Measurements from ENCODE around the gene ANKRD23. TPM values are rescaled to one million over a fixed set of nuclear protein-coding genes. Genes with fewer than 3 reads are reported as not detected.
A peak's percentile ranks its signal among the peaks of the same experiment; 100 is the strongest.

Gene ANKRD23
- total RNA-seq, 3 donors from 2014 or later (not counting 1 experiment from before 2014, with no cell fraction given), result 8.3 to 11.2 (median 10.1) TPM

DNA sequence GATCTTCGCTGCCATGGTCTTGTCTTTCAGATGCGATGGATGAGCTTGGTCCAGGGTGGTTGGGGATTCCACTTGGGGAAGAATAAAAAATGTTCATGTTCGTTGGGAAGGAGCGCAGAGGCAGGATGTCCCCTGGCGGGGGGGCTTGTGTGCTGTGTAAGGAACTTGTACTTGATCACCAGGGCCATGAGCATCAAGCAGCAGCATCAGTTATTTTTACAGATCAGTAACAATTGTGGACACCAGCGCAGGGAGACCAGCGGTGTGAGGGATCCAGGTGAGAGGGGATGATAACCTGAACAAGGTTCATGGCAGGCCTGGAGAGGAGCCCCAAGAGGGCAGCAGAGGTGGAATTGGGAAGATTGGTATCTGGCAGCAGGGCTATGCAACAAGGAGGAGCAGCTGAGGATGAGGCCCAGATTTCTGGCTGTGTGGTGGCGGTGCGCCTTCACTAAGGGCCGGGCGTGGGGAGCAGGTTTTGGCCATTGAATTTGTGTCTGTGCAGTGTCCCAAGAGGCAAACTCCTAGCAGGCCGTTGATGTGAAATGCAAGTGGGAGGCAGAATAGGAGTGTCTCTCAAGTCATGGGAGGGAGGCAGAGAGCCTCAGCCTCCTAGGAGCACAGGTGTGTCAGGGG lies 23.8 kb downstream of the ANKRD23 start:
- H3K36me3 ChIP-seq (ENCODE audit: control insufficient read depth, insufficient read depth, low read length), result peaks cover 18% of the 10 kb centered on the region
- WGBS (ENCODE audit: insufficient coverage), result 95% methylated on average over 12 of the region's 12 CpGs
- H3K4me1 ChIP-seq (ENCODE audit: control insufficient read depth, insufficient read depth, low read length), result peaks cover 46% of the 10 kb centered on the region

DNA sequence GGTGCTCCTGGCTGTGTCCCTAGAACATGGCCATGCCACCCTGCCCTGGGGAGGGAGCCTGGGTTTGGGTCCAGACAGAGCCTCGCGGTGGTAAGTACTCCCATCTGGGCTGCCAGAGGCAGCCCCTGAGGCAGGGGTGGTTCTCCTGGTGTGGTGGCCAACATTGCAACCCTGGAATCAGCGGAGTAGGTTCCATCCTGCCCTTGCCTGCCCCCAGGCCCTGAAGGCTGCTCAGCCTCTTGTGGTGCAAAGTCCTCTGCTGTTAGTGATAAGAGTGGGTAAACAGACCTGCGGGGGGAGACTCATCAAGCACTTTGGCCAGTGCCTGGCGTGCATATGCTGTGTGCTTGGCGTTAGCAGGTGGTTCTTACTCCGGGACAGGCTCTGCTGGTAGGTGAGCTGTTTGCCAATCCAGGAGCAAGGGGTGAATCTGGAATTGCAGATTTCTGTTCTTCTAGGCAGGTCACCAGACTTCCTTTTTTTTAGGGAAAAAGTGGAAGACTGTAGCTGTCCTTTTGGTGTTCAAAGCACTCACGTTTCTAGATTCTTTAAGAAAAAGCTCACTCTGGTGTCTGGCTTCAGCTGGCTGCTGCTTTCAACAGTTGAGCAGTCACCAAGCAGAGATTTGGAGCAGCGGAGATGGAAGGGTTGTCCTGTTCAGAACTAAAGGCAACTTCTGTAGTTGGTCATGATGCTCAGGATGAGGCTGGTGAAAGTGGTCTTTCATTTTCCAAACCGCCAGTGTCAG lies 24.5 kb downstream of the ANKRD23 start:
- Histone ChIP-seq H3K9me3 (ENCODE audit: control insufficient read depth, insufficient read depth, low read length) (no peaks in the 10 kb centered on the region), H3K4me1 (ENCODE audit: control insufficient read depth, insufficient read depth, low read length) (peaks cover 46% of the 10 kb centered on the region), H3K36me3 (ENCODE audit: control insufficient read depth, insufficient read depth, low read length) (peaks cover 17% of the 10 kb centered on the region), H3K4me3 (ENCODE audit: low read length) (no peak overlapping the region), H3K27me3 (ENCODE audit: control insufficient read depth, insufficient read depth, low read length) (no peaks in the 10 kb centered on the region), H3K27ac (ENCODE audit: low read length) (no peak overlapping the region)
- no peaks in the 10 kb centered on the region for H3K36me3 Mint-ChIP-seq
- 84% methylated on average over 10 of the region's 10 CpGs for WGBS (ENCODE audit: insufficient coverage)
- H3K9me3 Mint-ChIP-seq, result no peaks in the 10 kb centered on the region
- intact Hi-C loops (cut with micrococcal nuclease), result loop anchor here (5.0 kb wide), 2 partner anchors 38 to 143 kb away; partner anchors contain the start of gene ANKRD39
- TF ChIP-seq, protein P1, sequence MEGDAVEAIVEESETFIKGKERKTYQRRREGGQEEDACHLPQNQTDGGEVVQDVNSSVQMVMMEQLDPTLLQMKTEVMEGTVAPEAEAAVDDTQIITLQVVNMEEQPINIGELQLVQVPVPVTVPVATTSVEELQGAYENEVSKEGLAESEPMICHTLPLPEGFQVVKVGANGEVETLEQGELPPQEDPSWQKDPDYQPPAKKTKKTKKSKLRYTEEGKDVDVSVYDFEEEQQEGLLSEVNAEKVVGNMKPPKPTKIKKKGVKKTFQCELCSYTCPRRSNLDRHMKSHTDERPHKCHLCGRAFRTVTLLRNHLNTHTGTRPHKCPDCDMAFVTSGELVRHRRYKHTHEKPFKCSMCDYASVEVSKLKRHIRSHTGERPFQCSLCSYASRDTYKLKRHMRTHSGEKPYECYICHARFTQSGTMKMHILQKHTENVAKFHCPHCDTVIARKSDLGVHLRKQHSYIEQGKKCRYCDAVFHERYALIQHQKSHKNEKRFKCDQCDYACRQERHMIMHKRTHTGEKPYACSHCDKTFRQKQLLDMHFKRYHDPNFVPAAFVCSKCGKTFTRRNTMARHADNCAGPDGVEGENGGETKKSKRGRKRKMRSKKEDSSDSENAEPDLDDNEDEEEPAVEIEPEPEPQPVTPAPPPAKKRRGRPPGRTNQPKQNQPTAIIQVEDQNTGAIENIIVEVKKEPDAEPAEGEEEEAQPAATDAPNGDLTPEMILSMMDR (IDR thresholded peaks at IDR 0.05), result no peak
- H3K4me1 Mint-ChIP-seq, result peaks cover 58 to 61% of the 10 kb centered on the region in 2 donors
- H3K27me3 Mint-ChIP-seq (ENCODE audit: low read depth in 2 of 2), result no peaks in the 10 kb centered on the region
- peak overlapping the region; percentile 88 for H3K4me3 Mint-ChIP-seq
- ATAC-seq (no peak), DNase-seq (no peak)
- peak overlapping the region in 1 of 2 donors; percentile 63 for H3K27ac Mint-ChIP-seq

More for the DNA sequence above, 23.8 kb downstream of the ANKRD23 start:
- intact Hi-C loops (cut with micrococcal nuclease), result loop anchor here (5.0 kb wide), 2 partner anchors 37 to 142 kb away; partner anchors contain the start of gene ANKRD39
- no peak overlapping the region for H3K27ac ChIP-seq (ENCODE audit: low read length)
- no peaks in the 10 kb centered on the region for H3K27me3 Mint-ChIP-seq (ENCODE audit: low read depth in 2 of 2)
- H3K36me3 Mint-ChIP-seq, result no peaks in the 10 kb centered on the region
- peak overlapping the region in 1 of 2 donors; percentile 63 for H3K27ac Mint-ChIP-seq
- ATAC-seq, result no peak
- DNase-seq, result no peak
- TF ChIP-seq, protein P1 (IDR thresholded peaks at IDR 0.05), result no peak
- H3K27me3 ChIP-seq (ENCODE audit: control insufficient read depth, insufficient read depth, low read length), result no peaks in the 10 kb centered on the region
- H3K4me3 ChIP-seq (ENCODE audit: low read length), result no peak overlapping the region
- peaks cover 55 to 63% of the 10 kb centered on the region in 2 donors for H3K4me1 Mint-ChIP-seq
- peak overlapping the region; percentile 10 for H3K4me3 Mint-ChIP-seq
- no peaks in the 10 kb centered on the region for H3K9me3 Mint-ChIP-seq
- H3K9me3 ChIP-seq (ENCODE audit: control insufficient read depth, insufficient read depth, low read length), result no peaks in the 10 kb centered on the region

DNA sequence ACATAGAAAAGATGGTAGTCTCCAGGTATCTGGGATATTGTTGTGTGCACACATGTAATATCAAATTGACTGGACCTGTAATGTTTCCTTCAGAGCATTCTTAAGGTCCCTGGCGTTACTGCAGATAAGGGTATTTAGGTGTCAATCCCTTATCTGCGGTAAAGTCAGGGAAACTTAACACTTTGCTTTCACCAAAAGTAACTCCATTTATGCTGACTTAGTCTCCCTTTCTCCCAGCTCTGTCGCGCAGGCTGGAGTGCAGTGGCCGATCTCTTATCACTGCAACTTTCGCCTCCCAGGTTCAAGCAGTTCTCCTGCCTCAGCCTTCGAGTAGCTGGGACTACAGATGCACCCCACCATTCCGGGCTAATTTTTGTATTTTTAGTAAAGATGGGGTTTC lies 25.9 kb downstream of the ANKRD23 start:
- Histone ChIP-seq H3K4me3 (ENCODE audit: low read length) (no peak overlapping the region), H3K36me3 (ENCODE audit: control insufficient read depth, insufficient read depth, low read length) (peaks cover 9% of the 10 kb centered on the region), H3K27me3 (ENCODE audit: control insufficient read depth, insufficient read depth, low read length) (no peaks in the 10 kb centered on the region), H3K4me1 (ENCODE audit: control insufficient read depth, insufficient read depth, low read length) (peaks cover 46% of the 10 kb centered on the region), H3K27ac (ENCODE audit: low read length) (no peak overlapping the region), H3K9me3 (ENCODE audit: control insufficient read depth, insufficient read depth, low read length) (no peaks in the 10 kb centered on the region)
- TF ChIP-seq, protein P1 (IDR thresholded peaks at IDR 0.05), result no peak
- H3K27me3 Mint-ChIP-seq (ENCODE audit: low read depth in 2 of 2), result no peaks in the 10 kb centered on the region
- 94% methylated on average over 8 of the region's 8 CpGs for WGBS (ENCODE audit: insufficient coverage)
- no peak for DNase-seq
- no peak for ATAC-seq
- peak overlapping the region; percentile 88 for H3K4me3 Mint-ChIP-seq
- no peaks in the 10 kb centered on the region for H3K36me3 Mint-ChIP-seq
- peaks cover 58 to 60% of the 10 kb centered on the region in 2 donors for H3K4me1 Mint-ChIP-seq
- intact Hi-C loops (cut with micrococcal nuclease), result loop anchor here (5.0 kb wide), 2 partner anchors 39 to 144 kb away; partner anchors contain the start of gene ANKRD39
- H3K27ac Mint-ChIP-seq, result no peak overlapping the region
- no peaks in the 10 kb centered on the region for H3K9me3 Mint-ChIP-seq

All from natural killer cell (primary cell).